Stimulated activated CD8-positive, alpha-beta memory T cell treated with anti-CD3 and anti-CD28 coated beads, Interleukin-15, amount 100 ng/mL, for 24 hours (primary cell): Measurements from ENCODE around the gene LDB2.
"Not testable (repeated sequence)": the region's sequence is repeated elsewhere in the genome, so short reads cannot be mapped to it uniquely, and the experiment has no call there.

Experiments used
- DNase-seq: peaks from one replicate; pipeline ENCODE4 v3.0.0-alpha.2; 2020; ENCODE audit warnings: low read depth

LDB2 gene

DNA sequence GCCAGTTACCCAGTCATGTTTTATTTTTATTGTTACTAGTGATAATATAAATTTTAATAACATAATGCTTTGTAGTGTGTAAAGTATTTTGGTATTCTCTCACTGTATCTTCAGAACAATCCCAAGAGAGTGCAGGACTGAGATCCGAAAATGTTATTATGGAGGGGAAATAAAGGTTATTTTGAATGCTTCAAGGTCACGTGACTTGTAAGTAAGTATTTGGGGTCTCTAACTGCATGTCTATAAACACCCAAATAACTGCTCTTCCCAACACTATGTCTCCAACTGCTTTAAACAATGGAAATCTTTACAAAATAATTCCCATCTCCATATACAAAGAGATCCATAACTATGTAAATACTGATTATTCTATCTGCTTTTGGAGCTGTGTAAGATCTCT, 302.2 kb downstream of the LDB2 start:
- no peak for DNase-seq

DNA sequence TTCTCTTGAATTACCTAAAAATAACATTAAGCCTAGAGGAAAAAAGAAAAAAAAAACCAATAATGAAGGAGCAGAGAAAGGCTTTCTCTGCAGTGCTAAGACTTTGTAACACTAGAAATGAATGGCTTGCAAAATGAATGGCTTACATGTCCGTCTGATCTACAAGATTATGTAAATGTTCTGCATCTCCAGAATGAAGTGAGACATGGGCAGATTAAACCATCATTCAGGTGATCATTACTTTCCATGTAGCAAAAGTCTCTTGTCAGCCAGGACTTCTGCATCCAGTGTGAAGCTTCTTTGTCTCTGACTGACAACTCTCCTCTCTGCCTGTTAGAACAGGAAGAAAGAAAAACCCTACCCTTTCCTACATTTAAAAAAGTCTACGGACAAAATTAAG, 304.3 kb downstream of the LDB2 start:
- no peak for DNase-seq

DNA sequence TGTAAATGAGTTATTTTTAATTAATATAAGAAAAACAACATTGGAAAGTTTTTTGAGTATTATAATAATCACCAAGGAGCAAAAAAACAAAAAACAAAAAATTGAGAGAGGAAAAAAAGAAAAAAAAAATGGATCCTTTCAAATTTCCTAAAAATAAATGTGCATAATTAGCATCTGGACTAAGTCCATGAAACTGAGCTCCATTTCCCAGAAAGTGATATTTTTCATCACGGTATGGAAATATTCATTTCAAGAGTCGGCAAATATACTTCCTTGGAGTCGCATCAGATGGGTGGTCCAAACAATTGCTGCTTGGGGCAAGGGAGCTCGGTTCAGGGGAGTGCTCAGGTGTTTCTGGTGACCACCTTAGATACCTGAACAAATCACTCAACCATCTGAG, 305.1 kb downstream of the LDB2 start:
- DNase-seq = no peak

DNA sequence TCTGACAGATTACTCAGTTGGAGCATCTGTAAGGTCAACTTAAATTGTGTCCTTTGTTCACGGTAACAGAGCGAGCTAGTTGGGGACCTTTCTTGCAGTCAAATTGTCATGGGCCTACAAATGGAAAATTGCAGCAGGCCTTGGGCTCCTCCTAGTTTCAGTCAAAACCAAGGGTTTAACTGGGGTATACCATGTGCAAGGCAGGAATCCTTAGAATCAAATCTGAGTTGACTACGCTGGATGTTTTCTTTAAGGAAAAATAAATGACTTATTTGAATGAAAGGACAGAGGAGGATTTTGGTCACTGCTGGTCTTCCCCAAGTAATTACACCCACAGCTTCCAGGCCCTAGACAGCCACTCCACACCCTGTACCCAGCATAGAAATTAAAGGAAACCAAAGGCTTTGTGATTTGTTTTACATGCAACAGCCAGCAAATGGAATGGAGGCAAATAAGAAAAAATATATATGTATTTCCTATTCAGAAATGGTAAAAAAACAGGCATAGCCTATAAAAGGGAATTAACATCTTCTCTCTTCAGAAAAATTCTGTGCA, 307.1 kb downstream of the LDB2 start:
- no peak for DNase-seq

DNA sequence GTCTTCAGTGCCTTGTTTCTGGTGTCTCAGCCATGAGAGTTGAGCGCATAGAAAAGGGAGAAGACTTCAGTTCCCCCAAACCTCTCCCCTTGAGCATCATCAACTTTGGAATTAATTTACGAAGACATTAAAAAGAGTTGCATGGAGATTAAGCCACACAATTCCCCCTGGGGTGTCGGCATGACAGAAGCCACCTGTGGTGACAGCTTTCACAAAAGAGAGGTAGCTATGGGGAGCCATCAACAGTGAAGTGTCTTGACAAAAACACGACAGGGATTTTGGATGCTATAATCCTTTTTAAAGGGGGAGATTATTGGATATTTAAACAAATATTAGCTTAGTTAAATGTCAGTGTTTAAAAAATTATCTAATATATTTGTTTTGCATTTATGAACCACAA, 307.6 kb downstream of the LDB2 start:
- DNase-seq = no peak

DNA sequence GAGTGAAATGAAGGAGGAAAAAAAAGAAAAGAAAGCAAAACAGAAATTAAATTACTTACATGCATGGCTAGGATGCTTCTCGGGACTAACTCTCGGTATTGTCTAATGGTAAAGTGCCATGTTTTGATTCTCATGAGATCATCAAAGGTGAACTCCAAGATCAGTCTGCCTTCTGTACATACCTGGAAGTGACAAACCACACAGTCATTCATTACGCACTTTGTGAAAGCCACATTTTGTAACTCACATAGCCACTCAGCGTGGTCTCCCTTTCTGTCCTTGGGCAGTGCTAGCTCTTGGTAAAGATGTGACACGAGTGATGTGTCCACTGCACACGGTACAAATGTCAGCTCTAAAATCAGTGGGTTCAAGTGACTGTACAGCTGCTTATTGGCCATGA, 309.8 kb downstream of the LDB2 start:
- no peak for DNase-seq

DNA sequence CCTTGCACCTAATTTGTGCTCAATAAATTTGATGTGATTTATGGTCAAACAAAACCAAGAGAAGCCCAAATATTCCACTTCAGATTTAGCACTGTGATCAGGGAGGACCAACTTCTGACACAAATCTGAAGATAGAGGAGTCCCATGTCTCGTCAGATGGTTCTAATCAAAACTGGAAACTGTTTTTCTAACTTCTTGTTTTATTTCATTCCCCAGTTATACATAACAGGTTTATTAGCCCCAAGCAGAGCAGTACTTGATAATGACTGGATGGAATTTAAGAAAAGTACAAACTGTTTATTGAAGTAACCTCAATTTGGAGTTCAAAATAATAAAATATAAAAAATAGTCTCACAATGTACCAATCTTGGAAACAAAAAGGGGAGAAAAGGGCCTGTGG, 310.3 kb downstream of the LDB2 start:
- no peak for DNase-seq

DNA sequence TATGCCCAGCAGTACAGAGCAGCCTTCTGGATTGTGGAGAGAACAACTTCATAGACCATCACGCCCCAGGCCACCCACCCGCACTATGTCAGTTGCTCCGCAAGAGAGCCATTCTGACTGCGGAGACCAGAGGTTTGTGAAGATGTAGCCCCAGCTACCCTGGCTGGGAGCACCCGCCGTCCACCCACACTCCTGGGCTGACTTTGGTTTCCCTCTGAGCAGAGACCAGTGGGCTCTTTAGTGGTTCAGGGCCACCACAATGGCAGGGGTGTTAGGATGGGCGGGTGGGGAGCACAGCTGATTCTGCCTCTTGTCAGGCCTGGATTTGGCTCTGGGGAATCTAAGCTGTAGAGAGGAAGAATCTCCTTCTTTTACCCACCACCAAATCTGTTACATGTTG, 313.4 kb downstream of the LDB2 start:
- DNase-seq = no peak

DNA sequence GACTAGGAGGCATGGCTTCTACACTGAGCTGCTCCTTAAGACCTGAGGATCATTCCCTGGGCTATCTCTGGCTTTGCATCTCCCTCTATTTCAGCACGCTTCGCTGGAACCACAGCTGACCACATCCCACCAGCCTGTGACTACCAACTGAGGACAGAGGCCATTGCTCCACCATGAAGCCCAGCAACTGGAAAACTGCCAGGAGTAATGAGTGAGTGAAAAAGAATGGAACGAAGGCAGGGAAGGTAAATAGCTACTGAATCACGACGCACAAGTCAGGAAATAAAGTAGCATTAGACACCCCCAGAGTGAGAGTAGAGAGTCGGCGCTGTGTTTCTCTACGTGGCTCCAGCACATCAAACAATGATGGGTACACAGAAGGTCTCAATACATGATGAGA, 314.7 kb downstream of the LDB2 start:
- no peak for DNase-seq

DNA sequence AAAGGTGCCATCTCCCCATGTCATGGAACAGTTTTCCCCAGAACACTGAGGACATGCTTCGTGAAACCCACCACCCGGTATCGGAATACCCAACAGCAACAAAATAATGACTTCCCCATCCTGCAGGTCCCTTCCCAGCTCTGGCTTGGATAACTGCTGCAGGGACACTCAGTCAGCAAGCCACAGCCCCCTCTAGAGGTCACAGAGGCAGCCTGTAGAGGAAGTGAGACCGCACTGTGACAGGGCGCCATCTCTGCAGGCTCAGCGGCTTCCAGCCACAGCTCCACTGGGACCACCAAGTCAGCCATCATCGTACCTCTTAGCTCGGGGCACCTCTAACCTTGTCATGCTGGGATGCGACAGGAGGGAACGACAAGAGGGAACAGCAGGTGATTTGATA, 315.9 kb downstream of the LDB2 start:
- DNase-seq = no peak

DNA sequence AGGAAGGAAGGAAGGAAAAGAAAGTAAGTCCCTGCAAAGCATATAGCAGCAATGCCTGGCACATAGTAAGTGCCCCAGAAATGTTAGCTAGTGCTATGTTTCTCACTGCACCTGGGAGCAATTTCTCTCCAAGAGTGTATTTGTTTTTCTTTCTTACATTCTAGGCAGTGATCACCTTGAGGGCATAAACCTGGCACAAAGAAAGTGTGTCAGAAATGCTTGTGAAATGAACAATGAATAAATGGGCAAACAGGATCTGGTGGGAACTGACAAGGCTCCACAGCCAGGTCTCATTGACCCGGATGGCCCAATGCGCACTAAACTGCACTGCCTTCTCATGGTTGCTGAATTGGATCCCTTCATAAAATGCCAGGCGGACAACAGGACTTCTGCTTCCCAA, 316.4 kb downstream of the LDB2 start:
- DNase-seq = no peak

DNA sequence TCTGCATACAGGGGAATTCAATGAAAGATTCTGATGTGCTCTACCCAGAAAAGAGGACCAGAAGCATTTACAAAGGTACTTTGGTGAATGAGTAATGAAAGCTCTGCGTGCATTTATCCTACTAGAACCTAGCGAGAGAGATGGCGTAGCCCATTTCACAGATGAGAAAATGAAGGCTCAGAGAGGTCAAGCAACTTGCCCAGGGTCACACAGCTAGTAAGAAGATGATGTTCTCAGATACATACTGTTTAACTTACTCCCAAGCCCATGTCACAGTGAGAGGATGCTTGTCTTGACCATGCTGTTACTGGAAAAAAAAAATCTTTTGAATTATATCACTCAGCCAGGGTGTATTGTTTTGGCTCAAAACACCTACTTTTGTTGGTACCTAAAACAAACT, 317.3 kb downstream of the LDB2 start:
- no peak for DNase-seq

DNA sequence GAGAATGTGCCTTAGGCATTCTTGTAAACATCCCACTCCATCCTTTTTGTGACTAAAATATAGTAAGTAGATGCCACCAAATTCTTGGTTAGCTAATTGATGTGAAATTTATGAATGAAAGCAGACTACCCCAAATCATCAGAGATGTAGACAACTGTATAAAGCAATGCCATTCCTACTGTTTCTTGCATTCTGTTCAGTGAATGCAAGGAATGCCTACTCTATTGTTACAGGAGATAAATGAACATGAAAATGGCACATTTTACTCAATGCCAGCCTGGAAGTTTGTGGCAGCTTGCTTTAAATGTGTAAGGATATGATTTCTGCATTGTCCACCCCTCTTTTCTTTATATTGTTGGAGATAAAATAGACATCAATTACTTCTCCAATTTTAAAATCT, 317.9 kb downstream of the LDB2 start:
- DNase-seq = no peak

DNA sequence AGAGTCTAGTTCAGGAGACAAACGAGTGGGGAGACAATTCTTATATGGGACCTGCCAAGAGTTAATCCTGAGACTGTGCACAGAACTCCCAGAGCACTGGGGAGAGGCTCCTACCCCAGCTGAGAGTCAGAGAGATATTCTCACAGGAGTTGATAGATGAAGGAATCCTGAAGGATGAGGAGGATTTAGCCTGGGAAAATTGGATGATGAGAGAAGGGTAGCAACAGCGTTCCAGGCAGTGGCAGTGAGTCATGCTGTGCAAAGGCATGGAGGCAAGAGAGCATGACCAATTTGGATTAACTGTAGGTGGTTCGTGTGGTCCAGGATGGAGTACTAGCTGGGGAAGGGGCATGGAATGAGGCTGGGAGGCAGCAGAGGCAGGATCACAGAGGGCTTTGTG, 318.6 kb downstream of the LDB2 start:
- no peak for DNase-seq

DNA sequence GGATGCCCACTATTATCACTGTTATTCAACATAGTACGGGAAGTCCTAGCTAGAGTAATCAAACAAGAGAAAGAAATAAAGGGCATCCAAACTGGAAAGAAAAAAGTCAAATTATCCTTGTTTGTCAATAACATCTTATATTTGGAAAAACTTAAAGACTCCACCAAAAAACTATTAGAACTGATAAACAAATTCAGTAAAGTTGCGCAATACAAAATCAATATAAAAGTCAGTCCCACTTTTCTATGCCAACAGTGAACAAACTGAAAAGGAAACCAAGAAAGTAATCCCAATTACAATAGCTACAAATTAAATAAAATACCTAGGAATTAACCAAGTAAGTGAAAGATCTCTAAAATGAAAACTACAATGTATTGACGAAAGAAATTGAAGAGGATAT, 321.3 kb downstream of the LDB2 start:
- no peak for DNase-seq

DNA sequence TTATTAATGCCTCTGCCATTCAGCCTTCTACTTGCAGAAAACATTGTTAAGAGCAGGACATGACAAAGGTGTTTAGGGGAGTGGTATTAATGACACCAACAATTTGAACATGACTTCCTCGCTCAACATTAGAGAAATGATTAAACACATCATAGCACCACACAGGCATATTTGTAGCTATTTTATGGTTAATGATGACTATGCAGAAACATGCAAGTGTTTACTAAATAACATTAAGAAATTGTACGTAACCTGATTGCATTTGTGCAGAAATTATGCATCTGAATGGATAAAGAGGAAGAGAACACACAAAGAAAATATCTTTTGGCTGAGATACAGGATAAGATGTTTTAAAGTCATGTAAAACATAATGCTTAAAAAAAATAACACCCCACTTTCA, 323.5 kb downstream of the LDB2 start:
- DNase-seq = no peak

DNA sequence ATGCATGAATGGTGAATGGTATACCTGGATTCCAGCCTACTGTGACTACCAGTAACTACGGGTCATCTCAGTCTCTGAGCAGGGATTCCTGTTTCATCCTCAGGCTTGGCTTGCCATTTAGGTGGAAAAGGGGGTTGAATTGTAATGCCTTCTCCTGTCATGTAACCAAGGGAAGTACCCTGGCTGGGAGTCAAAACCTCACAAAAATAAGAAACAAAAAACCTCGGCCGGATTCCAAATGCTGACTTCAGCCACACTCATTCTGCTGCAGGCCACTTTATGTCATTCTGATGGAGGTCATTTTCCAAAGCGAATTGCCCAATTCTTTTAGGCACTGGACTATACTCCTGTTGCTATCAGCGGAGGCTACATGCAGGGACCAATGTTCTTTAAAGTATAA, 324.7 kb downstream of the LDB2 start:
- no peak for DNase-seq

DNA sequence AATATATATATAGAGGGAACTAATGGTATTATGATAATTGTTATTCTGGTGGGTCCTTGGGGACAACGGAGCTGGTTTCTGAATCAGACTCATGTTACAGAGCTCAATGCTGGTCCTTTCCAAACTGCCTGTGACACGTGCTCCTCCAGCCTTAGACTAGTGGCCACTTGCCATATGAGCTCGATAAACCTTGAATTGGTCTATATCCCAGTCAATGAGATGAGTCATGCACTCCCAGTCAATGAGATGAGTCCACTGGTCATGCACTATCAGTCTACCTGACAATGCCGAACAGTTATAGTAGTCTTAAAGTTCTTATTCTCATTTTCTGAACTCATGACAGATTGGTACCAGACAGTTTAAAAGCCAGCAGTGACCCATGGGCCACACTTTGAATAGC, 325.2 kb downstream of the LDB2 start:
- DNase-seq = no peak

DNA sequence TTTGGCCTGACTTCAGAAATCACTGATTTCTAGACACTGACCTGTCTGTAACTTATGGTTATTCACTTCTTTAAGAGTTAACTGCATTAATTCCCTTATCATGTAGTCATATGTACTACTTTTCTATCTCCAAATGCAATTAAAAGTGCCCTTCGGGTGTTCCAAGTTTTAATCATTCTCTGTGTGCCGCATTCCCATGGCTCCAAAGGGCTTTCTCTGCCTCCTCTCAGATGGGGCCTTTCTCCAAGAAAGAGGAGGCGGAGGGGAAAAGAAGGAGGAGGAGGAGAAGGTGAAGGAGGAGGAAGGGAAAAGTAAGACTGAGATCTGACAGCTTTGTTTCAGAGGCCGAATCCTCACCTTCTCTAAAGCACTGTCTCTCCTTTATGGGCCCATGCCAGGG, 325.8 kb downstream of the LDB2 start:
- DNase-seq = no peak

DNA sequence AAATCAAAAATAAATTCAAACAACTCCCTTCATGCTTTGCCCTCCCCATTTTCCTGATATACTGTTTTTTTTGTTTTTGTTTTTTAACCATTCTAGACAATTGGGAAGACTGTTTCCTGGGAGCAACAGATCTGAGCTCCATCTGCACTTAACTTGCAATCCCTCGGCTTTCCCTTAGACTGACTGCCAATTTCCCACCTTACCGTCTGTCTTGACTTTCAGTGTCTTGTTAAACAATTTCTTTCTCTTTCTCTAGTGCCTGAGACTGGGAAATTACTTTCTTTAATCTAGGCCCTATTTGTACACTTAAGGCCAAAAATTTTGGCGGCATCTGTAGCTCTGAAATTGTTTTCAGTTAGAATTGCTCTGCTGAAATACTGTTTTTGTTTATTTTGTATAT, 326.3 kb downstream of the LDB2 start:
- no peak for DNase-seq

DNA sequence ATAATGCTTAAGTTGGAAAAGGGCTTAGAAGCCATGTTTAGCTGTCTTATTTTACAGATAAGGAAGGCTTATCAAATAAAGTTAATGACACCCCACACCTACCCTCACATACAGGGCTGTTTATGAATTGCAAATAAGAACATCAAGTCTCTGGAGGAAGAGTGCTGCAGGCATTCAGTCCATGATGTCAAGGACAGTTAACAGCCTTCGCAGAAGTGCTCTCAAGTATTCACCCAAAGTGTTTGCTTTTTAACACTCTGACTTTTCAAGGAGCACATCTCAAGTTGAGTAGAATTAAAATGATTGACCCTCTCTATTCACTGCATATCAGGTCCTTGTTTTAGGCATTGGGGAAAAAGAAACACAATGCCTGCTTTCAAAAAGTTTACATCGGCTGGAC, 328.7 kb downstream of the LDB2 start:
- no peak for DNase-seq

DNA sequence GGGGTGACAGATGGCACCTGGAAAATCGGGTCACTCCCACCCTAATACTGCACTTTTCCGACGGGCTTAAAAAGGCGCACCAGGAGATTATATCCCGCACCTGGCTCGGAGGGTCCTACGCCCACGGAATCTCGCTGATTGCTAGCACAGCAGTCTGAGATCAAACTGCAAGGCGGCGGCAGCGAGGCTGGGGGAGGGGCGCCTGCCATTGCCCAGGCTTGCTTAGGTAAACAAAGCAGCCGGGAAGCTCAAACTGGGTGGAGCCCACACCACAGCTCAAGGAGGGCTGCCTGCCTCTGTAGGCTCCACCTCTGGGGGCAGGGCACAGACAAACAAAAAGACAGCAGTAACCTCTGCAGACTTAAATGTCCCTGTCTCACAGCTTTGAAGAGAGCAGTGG, 341.1 kb downstream of the LDB2 start:
- not testable (repeated sequence) for DNase-seq

DNA sequence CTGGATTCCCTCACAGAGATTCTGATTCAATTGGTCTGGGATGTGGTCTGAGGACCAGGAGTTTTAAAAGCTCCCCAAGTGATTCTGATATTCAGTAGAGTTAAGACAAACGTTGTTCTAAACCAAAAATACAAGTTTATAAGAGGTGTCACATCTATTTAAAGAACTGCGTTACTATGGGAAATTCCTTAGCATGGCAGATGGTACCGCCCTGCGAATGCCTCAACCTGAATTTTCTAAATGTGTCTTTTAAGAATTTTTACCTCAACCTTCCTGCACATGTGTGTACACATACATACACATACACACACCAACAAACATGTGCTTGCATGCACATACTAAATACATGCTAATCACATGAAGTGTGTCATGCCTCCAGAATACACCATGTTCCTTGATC, 343.3 kb downstream of the LDB2 start:
- no peak for DNase-seq

DNA sequence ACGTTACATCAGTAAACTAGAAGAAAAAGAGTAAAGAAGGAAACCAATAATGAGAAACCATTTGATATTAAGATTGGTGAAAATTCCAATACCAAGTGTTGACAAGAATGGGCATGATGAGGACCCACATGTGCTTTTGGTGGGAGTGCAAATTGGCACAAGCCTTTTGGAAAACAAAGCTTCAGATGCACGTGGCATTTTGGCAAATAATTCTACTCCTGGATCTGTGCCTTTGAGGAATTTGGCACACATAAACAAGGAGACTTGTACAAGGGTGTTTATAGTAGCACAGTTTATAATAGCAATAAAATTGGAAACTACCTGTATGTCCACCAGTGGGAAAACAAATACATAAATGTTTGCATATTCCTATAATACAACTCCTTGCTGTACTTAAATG, 347.9 kb downstream of the LDB2 start:
- no peak for DNase-seq

DNA sequence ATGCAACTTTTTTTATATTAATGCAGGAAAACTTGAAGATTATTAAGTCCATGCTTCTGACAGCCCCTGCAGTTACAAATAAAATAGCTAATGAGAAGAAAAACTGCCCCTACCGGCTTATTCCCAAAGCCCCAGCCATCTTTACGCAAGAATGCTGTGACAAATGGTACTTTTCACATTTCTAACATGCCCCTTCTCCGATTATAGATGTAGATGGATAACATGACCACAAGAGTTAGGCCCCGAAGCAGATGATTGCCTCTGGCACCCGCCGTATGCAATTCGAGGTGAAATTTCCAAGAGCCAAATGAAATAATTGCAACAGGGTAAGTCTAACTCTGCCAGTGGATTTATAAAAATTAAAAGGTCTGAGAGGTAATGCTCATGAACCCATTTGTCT, 352.8 kb downstream of the LDB2 start:
- DNase-seq = no peak
